Right kidney (tissue), 9 donors: ENCODE data around the gene DMBT1.

ENCODE experiments used
- DNase-seq: peaks from one replicate; pipeline ENCODE4 v3.0.0-alpha.2; 2016
- long read RNA-seq, 8 donors: transcript quantifications; one replicate each; lab custom pipeline, GENCODE V29; 2026

DMBT1 gene
- long read RNA-seq, donor 1, result 0 reads
- long read RNA-seq, donor 2, result 0 reads
- long read RNA-seq, donor 3, result 0 reads
- long read RNA-seq, donor 4, result 0 reads
- long read RNA-seq, donor 5, result 0 reads
- long read RNA-seq, donor 6, result 0 reads
- long read RNA-seq, donor 7, result 0 reads
- long read RNA-seq, donor 8, result 0 reads

DNA sequence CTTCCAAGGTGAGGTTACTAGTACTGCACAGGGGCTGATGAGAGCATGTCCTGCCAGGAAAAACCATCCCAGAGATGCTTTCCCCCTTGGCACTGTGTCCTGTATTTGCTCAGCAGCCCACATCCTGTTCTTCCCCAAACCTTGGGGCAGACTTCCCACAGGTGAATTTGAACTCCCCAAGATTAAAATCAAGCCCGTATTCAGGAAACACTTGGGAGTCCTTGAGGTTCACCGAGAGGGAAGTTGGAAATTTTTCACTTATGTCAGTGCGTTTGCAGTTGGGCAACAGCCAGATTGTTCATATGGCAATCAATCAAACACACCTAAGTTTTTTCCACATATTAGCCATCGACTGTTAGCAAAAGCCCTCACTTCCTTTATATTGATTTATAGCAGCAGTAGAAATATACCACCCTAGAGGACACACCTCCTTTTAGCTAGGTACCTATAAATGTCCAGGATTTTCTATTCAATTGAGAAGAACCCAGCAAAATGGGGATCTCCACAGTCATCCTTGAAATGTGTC, at the start of gene DMBT1:
TSS of gene DMBT1 (plus strand) at position 476 of the 526 bp plus-strand sequence. CDS start at position 493, 17 bp downstream.
- DNase-seq, result no peak

DNA sequence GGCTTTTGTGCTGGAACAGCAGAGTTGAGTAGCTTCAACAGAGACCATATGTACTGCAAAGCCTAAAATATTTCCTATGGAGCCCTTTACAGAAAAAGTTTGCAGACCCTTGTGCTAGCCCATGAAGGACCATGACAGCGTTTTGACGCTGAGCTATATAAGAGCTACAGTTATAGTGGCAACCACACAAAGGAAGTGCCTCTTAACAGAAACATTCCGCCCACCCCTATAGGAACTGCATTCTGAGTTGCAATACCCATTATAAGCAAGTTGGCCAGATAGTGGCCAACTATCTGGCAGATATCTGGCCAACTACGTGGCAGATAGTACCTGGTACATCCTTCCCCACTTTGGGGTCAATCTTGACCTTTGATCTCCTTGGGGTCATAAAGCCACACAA, 47.5 kb upstream of the DMBT1 start:
- DNase-seq, result no peak

DNA sequence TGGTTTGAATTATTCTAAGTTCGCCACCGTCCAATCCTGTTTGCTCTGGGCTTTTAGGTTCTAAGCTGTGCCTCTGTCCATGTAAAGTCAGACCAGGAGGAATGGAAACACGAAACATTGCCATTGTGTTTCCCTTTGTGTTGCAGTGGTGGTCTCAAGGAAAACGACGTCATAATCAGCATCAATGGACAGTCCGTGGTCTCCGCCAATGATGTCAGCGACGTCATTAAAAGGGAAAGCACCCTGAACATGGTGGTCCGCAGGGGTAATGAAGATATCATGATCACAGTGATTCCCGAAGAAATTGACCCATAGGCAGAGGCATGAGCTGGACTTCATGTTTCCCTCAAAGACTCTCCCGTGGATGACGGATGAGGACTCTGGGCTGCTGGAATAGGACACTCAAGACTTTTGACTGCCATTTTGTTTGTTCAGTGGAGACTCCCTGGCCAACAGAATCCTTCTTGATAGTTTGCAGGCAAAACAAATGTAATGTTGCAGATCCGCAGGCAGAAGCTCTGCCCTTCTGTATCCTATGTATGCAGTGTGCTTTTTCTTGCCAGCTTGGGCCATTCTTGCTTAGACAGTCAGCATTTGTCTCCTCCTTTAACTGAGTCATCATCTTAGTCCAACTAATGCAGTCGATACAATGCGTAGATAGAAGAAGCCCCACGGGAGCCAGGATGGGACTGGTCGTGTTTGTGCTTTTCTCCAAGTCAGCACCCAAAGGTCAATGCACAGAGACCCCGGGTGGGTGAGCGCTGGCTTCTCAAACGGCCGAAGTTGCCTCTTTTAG, 46.3 kb upstream of the DMBT1 start:
- no peak for DNase-seq

DNA sequence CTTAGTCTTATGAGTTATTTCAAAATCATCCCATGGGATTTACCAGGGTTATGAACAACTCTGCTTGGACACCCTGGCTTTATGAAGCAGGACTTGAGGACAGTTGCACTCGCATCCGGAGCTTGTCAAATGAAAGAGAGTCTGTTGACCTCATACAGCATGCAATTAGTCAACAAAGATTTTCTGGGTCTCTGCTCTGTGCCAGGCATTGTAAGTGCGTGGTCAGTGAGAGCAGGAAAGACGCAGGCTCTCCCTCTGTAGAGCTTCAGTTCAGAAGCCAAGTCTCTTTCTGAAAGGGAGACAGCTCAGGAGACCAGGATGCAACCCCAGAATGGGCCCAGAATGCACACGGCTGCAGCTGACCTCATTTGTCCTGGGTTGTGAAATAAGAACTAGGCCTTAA, 45.5 kb upstream of the DMBT1 start:
- DNase-seq, result no peak

DNA sequence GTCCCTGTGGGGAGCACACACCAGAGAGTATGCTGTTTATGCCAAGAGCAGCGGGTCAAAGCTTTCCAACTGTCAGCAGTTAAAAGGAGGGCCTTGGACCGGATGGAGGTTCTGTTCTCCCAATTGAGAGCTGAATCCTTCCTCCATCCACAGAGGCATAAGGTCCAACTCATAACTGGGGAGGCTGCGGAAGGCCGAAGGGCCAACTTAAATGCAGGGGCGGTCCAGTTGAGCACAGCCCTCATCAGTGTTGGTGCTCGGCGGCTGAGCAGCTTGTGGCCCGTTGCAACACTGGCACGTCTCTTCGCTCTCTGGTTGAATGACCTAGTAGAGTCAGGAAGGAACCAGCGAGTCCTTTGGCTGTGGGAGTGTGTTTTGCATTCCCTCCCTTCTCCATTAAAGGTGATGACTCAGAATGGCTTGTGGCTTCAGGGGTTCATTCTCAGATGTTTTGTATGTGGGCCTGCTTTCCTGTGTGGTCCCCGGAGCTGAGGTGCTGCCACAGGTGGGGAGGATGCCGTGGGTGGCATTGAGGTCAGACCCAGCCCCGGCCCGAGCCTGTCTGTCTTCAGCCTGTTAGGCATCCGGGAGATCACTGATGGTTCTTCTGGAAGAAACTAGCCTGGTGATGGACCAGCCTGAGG, 44.8 kb upstream of the DMBT1 start:
- DNase-seq, result no peak

DNA sequence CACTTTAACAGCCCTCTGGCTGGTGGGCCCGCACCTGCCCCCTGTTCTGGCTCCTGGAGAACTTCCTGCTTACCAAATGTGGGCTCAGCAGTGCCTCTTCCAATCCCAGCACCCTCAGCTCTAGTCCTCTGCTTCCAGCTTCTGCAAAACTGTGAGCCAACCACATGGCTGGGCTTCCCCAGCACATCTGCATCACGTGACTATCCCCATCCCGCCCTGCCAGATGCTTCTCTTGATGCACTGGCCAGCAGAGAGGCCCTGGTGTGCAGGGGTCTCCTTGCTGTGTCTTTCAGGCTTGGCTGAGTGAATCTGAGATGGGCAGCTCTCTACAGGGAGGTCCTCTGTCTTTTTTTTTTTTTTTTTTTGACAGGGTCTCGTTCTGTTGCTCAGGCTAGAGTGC, 43.8 kb upstream of the DMBT1 start:
- no peak for DNase-seq

DNA sequence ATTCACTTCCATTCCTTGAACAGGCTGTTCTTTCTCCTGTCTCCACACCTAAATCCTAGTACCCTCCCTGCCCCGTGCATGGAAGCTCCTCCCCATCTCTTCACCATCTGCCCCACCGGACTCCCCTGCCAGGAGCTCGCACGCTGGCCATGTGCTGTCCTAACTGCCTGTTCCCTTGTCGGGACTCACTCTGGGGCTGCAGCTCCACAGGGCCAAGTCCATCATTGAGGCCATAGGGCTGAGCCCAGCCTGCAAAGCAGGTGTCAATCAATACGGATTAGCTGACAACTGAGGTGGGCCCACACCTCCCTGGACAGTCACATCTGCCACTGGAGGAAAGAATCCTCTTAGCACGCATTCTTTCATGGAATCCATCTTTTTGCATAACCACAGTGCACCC, 41.4 kb upstream of the DMBT1 start:
- no peak for DNase-seq

DNA sequence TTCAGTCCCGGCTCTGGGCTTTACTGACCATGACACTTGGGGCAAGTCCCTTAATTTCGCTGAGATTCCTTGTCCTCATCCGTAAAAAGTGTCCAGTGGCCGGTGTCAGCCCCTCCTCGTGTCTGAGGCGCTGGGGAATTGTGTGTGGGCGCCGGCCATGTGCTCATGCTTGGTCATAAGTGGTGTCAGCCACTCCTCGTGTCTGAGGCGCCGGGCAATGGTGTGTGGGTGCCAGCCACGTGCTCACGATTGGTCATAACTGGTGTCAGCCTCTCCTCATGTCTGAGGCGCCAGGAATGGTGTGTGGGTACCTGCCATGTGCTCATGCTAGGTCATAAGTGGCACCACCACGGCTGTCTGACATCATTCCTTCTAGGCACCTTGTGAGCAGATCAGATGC, 40.7 kb upstream of the DMBT1 start:
- DNase-seq, result no peak

DNA sequence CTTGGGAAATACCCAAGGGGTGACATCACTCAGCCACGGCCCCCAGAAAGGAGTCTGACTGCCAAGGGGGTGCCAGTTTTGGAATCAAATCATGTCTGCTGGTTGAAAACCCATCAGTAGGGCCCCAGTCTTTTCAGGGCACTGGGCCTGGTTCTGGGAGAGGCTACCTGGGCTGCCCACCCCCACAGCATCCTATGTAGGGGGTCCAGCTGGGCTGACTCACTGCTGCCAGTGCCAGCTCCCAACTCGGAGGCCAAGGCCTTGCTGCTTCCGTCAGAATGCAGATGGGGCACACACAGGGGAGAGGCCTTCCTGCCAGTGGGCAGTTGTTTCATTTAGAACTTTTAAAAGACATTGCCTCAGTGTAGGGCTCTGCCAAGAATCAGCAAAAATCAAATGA, 39.5 kb upstream of the DMBT1 start:
- DNase-seq, result no peak

DNA sequence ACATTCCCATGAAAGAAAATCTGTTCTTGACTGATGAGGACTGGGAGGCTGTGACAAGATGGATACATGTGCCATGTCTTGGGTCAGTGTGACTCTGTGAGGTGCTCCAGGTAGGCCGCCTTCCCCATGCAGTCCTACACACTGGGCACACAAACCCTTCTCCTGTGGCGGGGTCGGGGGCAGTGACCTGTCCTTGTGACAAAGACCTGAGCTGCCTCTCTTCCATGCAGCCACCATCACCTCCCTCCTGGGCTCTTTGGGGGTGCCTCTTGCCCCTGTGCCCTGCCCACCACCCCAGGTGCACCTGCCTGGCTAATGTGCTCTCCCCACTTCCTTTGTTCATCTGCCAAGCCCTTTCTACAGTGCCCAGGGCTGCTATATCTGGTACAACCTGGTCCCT, 35.7 kb upstream of the DMBT1 start:
- no peak for DNase-seq

DNA sequence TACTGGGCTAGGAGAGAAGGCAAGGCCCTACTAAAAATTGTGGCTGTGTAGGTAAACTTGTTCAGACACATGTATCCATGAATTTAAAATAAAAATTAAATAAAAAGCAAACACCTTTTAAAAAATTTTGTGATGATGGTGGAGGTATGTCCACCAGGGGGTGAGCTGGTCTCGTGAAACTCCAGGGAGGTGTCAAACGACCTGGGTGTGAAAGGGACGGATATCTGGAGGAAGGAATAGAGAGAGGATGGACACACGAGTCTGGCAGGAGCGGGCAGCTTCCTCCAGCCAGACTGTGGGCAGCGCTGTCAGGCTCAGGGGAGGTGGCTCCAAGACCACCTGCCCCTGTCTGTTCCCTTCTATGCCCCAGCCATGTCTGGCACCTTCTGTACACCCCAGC, 34.8 kb upstream of the DMBT1 start:
- DNase-seq, result no peak

DNA sequence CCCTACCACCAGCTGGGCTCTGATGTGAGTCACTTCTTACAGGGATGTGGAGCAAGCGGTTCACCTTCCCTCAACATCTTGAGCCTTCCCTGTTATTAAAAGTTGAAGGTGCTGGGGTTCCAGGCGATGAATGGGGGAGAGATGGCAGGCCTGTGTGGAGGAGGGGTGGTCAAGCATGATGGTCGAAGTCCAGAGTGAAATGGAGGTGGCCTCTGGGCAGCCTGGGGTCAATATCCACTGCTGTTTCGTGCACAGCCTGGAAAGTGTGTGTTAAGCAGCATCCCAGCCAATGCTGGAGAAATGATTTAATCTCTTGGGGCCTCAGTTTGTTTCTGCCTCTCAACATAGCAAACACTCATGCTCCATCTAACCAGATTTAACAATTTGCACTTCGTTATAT, 33.7 kb upstream of the DMBT1 start:
- DNase-seq, result no peak

DNA sequence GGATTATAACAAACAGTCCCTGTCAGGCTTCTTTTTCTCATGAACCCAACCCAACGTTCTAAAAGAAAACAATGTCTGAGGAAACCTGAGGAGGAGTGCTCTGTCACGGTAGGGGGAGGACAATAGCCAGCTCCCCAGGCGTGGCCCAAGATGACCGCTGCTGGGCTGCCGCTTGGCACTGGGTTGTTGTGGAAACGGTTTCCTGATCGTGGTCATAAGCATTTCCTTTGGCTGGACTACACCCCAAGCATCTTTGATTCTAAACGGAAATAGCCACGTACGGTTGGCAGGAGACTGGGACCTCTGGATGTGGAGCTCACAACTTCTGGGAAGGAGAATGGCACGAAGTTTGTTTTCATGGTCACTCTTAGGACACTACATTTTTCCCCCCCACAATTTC, 30.4 kb upstream of the DMBT1 start:
- no peak for DNase-seq

DNA sequence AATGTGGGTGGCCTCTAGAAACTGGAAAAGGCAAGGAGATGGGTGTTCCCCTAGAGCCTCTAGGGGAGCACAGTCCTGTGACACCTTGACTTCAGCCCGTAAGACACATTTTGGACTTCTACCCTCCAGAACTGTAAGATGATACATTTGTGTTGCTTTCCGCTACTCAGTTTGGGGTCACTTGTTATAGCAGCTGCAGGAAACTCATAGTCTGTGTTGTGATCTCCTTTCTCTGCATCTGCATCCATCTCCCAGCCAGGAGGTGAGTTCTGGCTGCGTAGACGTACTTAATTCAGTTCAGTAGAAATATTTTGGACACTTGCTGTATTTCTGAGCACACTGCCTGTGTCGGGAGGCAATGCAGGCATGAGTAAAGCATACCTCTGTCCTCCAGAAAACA, 29.3 kb upstream of the DMBT1 start:
- no peak for DNase-seq

DNA sequence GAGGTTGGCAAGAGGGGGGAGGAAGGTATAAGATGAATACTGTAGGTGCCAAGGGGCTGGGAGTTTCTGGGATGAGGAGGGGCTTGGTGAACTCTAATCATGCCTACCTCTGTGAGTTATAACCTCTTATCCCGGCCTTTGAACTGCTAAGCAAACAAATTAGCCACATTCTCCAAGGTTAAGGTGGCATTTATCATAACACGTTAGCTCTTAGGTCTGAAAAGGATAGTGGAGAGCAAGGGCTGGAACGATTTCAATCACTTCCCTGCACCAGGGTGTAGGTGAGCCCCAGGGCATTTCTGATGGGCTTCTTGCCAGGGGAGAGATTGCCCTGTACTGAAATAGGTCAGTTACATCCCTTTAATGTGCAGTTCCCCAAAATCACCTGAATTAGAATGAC, 28.6 kb upstream of the DMBT1 start:
- no peak for DNase-seq

DNA sequence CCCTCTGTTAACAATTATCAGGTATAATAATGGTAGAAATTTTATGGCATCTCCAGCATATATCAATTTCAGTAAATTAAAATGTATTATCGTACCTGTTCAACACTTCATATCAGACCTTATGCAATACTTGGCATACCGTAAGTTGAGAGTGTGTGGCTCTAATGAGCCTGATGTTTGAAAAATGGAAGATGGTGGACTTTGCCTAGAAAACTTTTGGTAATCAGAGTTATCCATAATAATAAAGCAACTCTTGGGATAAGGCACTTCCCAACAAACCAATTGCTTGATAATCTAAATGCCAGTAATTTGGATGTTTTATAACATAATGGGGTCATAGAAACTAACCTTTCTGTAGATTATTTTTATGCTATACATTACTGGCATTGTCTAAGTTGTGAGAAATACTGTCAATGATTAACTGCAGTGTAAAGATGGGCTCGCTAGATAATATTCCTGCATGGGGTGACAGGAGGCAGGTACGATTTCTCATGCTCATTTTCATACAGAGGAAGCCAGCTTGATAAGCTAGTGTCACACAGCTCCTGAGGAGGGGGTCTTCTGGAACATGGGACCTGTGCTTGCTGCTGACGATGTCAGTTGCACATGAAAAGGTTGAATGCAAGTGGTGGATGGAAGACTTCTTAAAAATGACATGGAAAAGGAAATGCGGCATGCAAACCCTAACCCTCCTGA, 27.8 kb upstream of the DMBT1 start:
- DNase-seq, result no peak

DNA sequence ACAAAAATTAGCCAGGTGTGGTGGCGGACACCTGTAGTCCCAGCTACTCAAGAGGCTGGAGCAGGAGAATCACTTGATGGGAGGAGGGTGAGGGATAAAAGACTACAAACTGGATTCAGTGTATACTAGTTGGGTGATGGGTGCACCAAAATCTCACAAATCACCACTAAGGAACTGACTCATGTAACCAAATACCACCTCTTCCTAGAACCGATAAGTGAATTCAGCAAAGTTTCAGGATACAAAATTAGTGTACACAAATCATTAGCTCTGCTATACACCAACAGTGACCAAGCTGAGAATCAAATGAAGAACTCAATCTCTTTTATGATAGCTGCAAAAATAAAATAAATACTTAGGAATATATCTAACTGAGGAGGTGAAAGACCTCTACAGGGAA, 23.0 kb upstream of the DMBT1 start:
- DNase-seq, result no peak

DNA sequence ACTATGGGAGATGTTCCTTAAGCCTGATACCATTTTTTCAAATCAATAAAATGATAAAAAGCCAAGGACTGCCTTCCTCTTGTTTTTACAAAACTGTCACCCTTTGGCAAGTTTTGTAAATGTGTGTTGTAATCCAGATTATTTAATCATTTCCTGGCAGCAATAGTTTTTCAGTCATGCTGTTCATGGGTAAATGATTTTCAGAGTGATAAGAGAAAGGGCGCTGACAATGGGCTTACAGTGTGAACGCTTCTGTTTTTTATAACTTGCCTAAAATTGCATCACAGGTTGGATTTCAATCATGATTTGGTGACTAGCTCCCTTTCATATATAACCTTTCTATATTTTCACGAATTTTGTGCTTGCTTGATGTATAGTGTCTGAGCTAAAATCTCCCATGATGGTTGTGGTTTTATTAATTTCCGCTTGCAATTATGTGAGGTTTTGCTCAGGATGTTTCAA, 19.0 kb upstream of the DMBT1 start:
- DNase-seq, result no peak

DNA sequence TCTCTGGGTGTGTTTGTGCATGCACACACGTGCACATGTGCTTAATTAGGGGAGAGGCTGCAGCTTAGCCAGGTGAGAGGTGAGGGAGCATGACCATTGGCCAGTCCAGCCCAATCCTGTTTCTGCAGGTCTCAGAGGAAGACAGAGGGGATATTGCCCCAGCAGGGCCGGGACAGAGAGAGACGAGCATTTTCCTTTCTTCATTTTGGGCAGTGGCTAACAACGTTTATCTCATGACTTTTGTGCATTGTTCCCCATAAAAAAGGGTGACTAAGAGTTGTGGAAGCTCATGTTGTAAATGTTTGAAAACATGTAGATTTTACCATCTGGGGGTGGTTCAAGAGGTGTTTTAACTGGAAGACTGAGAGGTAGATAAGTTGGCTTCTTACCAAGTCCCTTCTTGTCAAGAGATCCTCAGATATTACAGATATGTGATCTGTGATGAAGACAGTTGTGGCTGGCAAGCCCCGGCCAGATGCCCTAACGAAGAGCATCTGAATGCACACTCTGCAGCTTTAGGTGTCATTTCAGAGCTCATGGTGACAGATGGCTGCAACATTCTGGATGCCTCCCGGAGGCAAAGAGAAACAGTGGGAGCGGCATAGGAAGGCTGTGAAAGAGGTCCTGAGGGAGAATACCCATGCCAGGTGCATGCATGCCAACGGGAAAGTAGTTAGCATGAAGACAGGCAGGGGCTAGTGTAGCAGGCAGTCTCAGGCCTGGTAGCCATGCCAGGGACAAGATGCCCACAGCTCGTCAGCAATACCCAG, 16.7 kb upstream of the DMBT1 start:
- DNase-seq, result no peak

DNA sequence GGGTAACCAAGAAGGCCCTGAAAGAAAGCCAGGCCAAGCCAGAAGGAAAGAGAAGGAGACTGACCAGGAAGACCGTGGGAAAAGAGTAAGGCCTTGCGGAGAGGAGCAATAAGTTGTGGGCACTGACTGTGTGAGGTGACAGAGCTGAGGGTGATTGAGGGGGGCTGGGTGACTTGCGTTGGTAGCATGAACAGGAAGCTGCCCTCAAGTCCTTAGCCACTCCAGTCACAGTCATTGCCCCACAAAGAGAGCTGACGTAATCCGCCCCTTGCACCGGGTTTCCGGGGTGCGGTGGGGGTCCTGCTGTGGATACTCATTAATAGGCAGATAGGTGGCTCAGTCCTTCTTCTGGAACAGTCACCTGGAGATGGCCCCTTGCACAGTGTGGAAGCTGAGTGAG, 16.1 kb upstream of the DMBT1 start:
- DNase-seq, result no peak

DNA sequence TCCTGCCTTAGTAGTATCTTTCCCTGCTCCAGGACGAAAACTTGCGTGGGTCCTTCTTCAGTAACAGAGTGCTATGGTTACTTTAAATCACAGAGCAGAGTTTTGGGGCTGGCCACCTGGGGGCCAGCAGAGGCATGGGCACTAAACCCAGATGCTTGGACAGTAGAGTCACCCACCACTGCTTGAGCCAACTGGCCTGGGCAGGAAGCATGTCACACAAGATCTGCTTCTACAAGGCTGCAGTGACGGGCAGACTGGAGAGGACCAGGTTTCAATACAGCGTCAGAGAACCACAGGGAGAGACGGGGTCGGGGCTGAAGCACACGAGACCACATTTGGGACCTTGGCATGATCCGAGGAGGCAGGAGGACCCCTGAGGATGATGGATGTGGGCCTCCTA, 14.3 kb upstream of the DMBT1 start:
- DNase-seq, result no peak

DNA sequence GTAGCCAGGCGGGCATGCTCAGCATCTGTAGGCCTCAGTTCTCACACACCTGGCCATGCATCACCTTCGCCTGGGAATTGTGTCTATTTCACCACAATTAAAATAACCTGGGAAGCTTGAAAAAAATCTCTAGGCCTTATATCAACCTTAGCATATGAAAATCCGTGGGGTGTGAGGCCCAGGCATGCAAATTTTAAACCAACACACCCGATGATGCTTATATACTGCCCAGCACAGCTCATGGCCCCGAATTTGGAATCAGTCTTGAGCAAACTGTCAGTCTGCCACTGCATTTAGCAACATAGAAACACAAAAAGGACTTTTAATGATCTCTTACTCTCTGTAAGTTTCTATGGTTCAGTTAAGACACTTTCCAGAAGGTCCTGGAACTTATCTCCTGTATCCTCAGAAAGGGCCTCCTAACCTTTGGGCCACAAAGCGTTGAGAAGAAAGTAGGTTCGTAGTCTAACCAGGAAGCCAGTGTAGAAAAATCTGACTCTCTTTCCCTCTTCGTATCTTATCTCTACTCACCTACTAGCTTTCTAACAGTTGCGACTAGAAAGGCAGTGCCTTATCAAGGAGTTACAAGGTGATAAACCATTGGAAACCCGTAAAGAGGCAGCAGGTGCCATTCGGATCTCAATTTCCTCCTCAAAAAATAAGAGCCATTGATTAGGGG, 12.0 kb upstream of the DMBT1 start:
- no peak for DNase-seq
